Natural killer cell treated with Interleukin-12 subunit alpha and Interleukin-12 subunit beta and Interleukin-15 and Interleukin-18, amount 100 ng/mL, for 72 hours (primary cell): ENCODE results near the gene WTIP. TPM values are rescaled to one million over a fixed set of nuclear protein-coding genes. Genes with fewer than 3 reads are reported as not detected.
"Not testable (repeated sequence)": the region's sequence is repeated elsewhere in the genome, so short reads cannot be mapped to it uniquely, and the experiment has no call there.

ENCODE experiments used
- ATAC-seq, 2 donors: fragments of 150-1000 bp; cut with Tn5 transposase in 1 of 2; sonication (Bioruptor Pico), chemical (Tn5 transposase) in 1 of 2; 2 replicates each; pipeline ENCODE4 v1.10.0; 2021
- DNase-seq: peaks from one replicate; pipeline ENCODE4 v3.0.0; 2022; ENCODE audit warnings: low spot score
- H3K27ac Mint-ChIP-seq, 2 donors: 1 replicate in 1 of 2; 2 replicates in 1 of 2; pipeline ENCODE4 v1.8.0; 2022; ENCODE audit warnings: mixed read lengths in 2 of 2, mild to moderate bottlenecking in 1 of 2, moderate library complexity in 1 of 2
- H3K27me3 Mint-ChIP-seq, 2 donors: 1 replicate in 1 of 2; 2 replicates in 1 of 2; pipeline ENCODE4 v1.8.0; 2022; ENCODE audit warnings: mixed read lengths in 2 of 2
- H3K36me3 Mint-ChIP-seq: one replicate; pipeline ENCODE4 v1.8.0; 2022; ENCODE audit warnings: mixed read lengths
- H3K4me1 Mint-ChIP-seq, 2 donors: 1 replicate in 1 of 2; 2 replicates in 1 of 2; pipeline ENCODE4 v1.8.0; 2022; ENCODE audit warnings: low read depth in 2 of 2, mixed read lengths in 2 of 2, mild to moderate bottlenecking in 1 of 2
- H3K4me3 Mint-ChIP-seq: one replicate; pipeline ENCODE4 v1.8.0; 2022; ENCODE audit warnings: mixed read lengths
- H3K9me3 Mint-ChIP-seq: 2 replicates; pipeline ENCODE4 v1.8.0; 2022; ENCODE audit warnings: mixed read lengths
- total RNA-seq, 2 donors: library from RNA; stranded (reverse); gene quantifications; one replicate each; pipeline ENCODE4 v1.2.3, GENCODE V29; 2022

The WTIP gene
- total RNA-seq, 2 donors from 2014 or later: 1.1 to 1.2 TPM

- Mint-ChIP-seq H3K4me1 (no peaks in the 10 kb centered on the region), H3K9me3 (no peaks in the 10 kb centered on the region), H3K27ac (no peak overlapping the region), H3K4me3 (no peak overlapping the region), H3K36me3 (no peaks in the 10 kb centered on the region), H3K27me3 (peaks cover 0 to 2% of the 10 kb centered on the region in 2 donors)
- DNase-seq (no peak), ATAC-seq (no peak)
Observed at GRCh38 chr19:34502582-34503411, 21.2 kb downstream of the WTIP start.

GRCh38 chr19:34503531-34504272 is 22.1 kb downstream of the WTIP start:
- Mint-ChIP-seq H3K4me3 (no peak overlapping the region), H3K4me1 (no peaks in the 10 kb centered on the region), H3K9me3 (no peaks in the 10 kb centered on the region), H3K36me3 (no peaks in the 10 kb centered on the region), H3K27me3 (peaks cover 0 to 2% of the 10 kb centered on the region in 2 donors), H3K27ac (no peak overlapping the region)
- no peak for ATAC-seq
- no peak for DNase-seq

- DNase-seq (no peak), ATAC-seq (no peak)
- Mint-ChIP-seq H3K27me3 (peaks cover 0 to 2% of the 10 kb centered on the region in 2 donors), H3K4me1 (no peaks in the 10 kb centered on the region), H3K4me3 (no peak overlapping the region), H3K27ac (no peak overlapping the region), H3K36me3 (no peaks in the 10 kb centered on the region), H3K9me3 (no peaks in the 10 kb centered on the region)
Observed at GRCh38 chr19:34504273-34504808, 22.8 kb downstream of the WTIP start.

GRCh38 chr19:34504809-34505291 is 23.3 kb downstream of the WTIP start:
- Mint-ChIP-seq H3K4me1 (no peaks in the 10 kb centered on the region), H3K9me3 (no peaks in the 10 kb centered on the region), H3K36me3 (no peaks in the 10 kb centered on the region), H3K27ac (no peak overlapping the region), H3K27me3 (peaks cover 0 to 4% of the 10 kb centered on the region in 2 donors), H3K4me3 (no peak overlapping the region)
- ATAC-seq: no peak
- DNase-seq: no peak

- Mint-ChIP-seq H3K27ac (no peak overlapping the region), H3K4me3 (no peak overlapping the region), H3K36me3 (no peaks in the 10 kb centered on the region), H3K4me1 (no peaks in the 10 kb centered on the region), H3K9me3 (no peaks in the 10 kb centered on the region), H3K27me3 (peaks cover 0 to 4% of the 10 kb centered on the region in 2 donors)
- DNase-seq (no peak), ATAC-seq (peak in 1 of 2 donors; percentile 4)
Observed at GRCh38 chr19:34505321-34506025, 23.9 kb downstream of the WTIP start.

- Mint-ChIP-seq H3K4me1 (no peaks in the 10 kb centered on the region), H3K9me3 (peaks cover 5% of the 10 kb centered on the region), H3K27ac (no peak overlapping the region), H3K4me3 (no peak overlapping the region), H3K36me3 (no peaks in the 10 kb centered on the region), H3K27me3 (peaks cover 5 to 9% of the 10 kb centered on the region in 2 donors)
- DNase-seq (no peak), ATAC-seq (no peak)
Observed at GRCh38 chr19:34506026-34506370, 24.4 kb downstream of the WTIP start.

GRCh38 chr19:34507414-34508067 is 26.0 kb downstream of the WTIP start:
- no peaks in the 10 kb centered on the region for H3K4me1 Mint-ChIP-seq
- no peak for DNase-seq
- no peak overlapping the region for H3K4me3 Mint-ChIP-seq
- no peaks in the 10 kb centered on the region for H3K36me3 Mint-ChIP-seq
- peaks cover 6% of the 10 kb centered on the region for H3K9me3 Mint-ChIP-seq
- ATAC-seq: no peak
- H3K27me3 Mint-ChIP-seq: peaks cover 7 to 11% of the 10 kb centered on the region in 2 donors
- no peak overlapping the region for H3K27ac Mint-ChIP-seq

GRCh38 chr19:34508540-34508939 is 27.0 kb downstream of the WTIP start:
- H3K4me1 Mint-ChIP-seq: no peaks in the 10 kb centered on the region
- H3K27ac Mint-ChIP-seq: no peak overlapping the region
- H3K9me3 Mint-ChIP-seq: peaks cover 6% of the 10 kb centered on the region
- DNase-seq (no peak), ATAC-seq (no peak)
- H3K27me3 Mint-ChIP-seq: peaks cover 7 to 11% of the 10 kb centered on the region in 2 donors
- no peaks in the 10 kb centered on the region for H3K36me3 Mint-ChIP-seq
- no peak overlapping the region for H3K4me3 Mint-ChIP-seq

GRCh38 chr19:34510904-34511303 is 29.3 kb downstream of the WTIP start:
- DNase-seq, H3K9me3 Mint-ChIP-seq, H3K4me1 Mint-ChIP-seq, H3K36me3 Mint-ChIP-seq, H3K4me3 Mint-ChIP-seq, ATAC-seq, H3K27ac Mint-ChIP-seq: not testable (repeated sequence)
- H3K27me3 Mint-ChIP-seq: peaks cover 7 to 11% of the 10 kb centered on the region in 2 donors

GRCh38 chr19:34512254-34512822 is 30.8 kb downstream of the WTIP start:
- no peaks in the 10 kb centered on the region for H3K4me1 Mint-ChIP-seq
- no peak for DNase-seq
- peak; percentile 36 to 38 for ATAC-seq
- H3K36me3 Mint-ChIP-seq: no peaks in the 10 kb centered on the region
- H3K27me3 Mint-ChIP-seq: peaks cover 7 to 11% of the 10 kb centered on the region in 2 donors
- no peak overlapping the region for H3K4me3 Mint-ChIP-seq
- H3K27ac Mint-ChIP-seq: no peak overlapping the region
- peaks cover 6% of the 10 kb centered on the region for H3K9me3 Mint-ChIP-seq

- ATAC-seq (peak in 1 of 2 donors; percentile 24), DNase-seq (no peak)
- Mint-ChIP-seq H3K36me3 (no peaks in the 10 kb centered on the region), H3K4me1 (no peaks in the 10 kb centered on the region), H3K27ac (no peak overlapping the region), H3K27me3 (peaks cover 7 to 11% of the 10 kb centered on the region in 2 donors), H3K4me3 (no peak overlapping the region), H3K9me3 (peaks cover 6% of the 10 kb centered on the region)
Observed at GRCh38 chr19:34513767-34514166, 32.2 kb downstream of the WTIP start.

GRCh38 chr19:34519602-34520001 is 38.0 kb downstream of the WTIP start:
- H3K27ac Mint-ChIP-seq: no peak overlapping the region
- H3K36me3 Mint-ChIP-seq: no peaks in the 10 kb centered on the region
- ATAC-seq: no peak
- peaks cover 19 to 26% of the 10 kb centered on the region in 2 donors for H3K27me3 Mint-ChIP-seq
- H3K4me1 Mint-ChIP-seq: no peaks in the 10 kb centered on the region
- no peak for DNase-seq
- no peak overlapping the region for H3K4me3 Mint-ChIP-seq
- H3K9me3 Mint-ChIP-seq: no peaks in the 10 kb centered on the region

- Mint-ChIP-seq H3K36me3 (no peaks in the 10 kb centered on the region), H3K9me3 (no peaks in the 10 kb centered on the region), H3K4me1 (no peaks in the 10 kb centered on the region), H3K4me3 (no peak overlapping the region), H3K27me3 (peaks cover 28 to 36% of the 10 kb centered on the region in 2 donors), H3K27ac (no peak overlapping the region)
- DNase-seq: no peak
- no peak for ATAC-seq
Observed at GRCh38 chr19:34523408-34523807, 41.9 kb downstream of the WTIP start.
